Suppressor macrophage treated with lipopolysaccharide for 1 hour (primary cell): ENCODE results near the gene DDX59.

ENCODE experiments used
- DNase-seq, 3 donors: peaks; one replicate each; pipeline ENCODE4 v3.0.0-alpha.2; 2020 to 2022

DDX59 gene

DNA sequence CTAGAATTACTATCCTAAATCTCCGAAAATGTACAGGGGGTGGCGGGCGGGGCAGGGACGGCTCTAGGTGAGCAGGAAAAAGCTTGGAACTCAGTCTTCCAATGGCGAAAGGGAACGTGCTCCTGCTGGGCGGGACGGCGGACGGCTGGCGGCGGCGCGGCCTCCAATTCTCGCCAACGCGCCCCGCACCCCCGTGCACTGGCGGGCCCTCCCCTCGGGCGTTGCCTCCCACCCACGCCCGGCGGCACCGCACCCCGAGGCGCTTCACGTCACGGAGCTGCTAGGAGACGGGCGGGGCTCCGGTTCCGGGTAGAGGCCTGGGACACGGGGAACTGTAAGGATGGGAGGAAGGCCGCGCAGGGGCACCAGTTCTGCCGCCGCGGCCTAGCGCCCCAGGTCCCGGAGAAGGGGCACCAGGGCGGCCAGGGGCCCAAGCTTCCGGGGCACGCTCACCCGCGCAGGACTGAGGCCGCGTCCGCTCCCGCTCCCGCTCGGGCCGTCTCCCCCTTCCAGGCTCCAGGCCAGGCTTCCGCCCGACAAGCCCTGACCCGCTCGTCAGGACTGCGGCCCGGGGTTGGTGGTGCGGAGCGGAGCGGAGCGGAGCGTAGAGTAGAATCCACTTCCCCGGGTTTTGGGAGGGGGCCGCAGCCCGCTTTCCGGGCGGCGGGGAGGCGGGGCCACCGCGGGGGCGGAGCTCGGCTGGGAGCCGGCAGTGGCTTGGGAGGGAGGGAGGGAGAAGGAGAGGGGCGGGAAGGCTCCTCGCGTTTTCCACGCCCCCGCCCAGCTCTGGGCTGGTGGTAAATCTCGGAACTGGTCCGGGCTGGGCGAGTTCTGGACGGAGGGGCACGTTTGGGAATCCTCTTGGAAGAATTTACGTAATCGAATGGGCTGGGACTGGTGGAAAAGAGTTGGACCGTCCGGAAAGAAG, at the start of gene DDX59:
DDX59 (minus strand) TSS at position 594 of the 928 bp plus-strand sequence. CDS start 3,167 bp downstream, outside the sequence.
- peak; percentile 98 to 100 (median 99) for DNase-seq

DNA sequence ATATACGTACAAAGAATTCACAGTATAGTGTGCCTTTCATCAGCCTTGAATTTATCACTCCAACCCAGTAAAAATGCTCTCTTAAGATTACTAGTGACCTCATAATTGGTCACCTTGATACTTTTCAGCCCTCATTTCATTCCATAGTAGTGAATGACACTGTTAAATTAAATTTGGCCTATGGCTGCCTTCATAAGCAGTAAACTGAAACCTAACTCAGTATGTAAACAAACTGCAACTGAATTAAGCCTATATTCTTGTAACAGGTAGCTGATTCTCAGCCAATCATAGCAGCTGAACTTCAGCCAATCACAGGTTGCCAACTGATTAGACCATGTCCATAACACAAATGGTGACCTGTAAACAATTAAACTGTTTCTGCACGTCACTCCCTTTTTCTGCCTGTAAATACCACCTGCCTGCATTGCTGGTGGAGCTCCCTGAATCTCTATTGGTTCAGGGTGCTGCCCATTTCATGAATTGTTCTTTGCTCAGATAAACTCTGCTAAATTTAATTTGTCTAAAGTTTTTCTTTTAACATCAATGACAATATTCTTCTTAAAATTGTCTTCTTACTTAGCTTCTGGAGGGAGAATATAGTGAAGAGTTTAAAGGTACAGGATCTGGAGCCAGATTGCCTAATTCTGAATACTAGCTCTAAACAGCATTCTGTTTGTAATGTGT, 44.9 kb upstream of the DDX59 start:
- no peak for DNase-seq

DNA sequence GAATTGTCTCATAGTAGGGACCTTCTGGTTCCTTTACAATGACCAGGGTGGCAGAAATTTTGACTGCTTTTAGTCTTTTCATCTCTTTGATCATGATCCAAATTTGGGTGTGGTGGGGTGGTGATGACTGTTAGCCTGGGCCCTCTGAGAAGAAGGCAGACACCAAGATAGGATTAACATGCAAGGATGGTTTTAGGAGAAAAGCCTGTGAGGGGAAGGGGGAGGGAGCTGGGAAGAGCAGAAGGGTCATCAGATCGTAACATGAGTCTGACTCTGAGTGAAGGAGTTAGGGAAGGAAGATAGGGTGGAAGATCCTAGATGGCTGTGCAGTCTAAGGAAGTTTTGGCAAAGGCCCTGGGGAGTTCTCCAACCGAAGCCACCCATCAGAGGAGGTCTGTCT, 40.5 kb upstream of the DDX59 start:
- DNase-seq, result no peak

DNA sequence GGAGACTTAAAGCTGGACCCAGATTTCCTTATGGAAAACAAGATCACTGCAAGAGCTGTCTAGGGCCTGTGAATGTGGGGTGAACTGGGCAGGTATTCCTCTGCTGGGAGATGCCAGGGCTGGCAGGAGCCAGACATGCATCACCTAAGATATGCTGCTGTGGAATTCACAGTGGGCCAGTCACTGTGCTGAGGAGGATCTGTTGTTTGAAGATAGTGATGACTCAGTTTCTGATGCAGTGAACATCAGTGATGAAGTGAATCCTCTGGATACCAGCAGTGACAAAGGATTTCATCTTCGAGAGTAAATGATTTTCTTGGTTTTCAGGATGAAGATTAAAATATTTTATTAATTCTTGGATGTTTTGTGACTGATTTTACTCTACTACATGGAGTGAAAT, 39.1 kb upstream of the DDX59 start:
- DNase-seq, result no peak

DNA sequence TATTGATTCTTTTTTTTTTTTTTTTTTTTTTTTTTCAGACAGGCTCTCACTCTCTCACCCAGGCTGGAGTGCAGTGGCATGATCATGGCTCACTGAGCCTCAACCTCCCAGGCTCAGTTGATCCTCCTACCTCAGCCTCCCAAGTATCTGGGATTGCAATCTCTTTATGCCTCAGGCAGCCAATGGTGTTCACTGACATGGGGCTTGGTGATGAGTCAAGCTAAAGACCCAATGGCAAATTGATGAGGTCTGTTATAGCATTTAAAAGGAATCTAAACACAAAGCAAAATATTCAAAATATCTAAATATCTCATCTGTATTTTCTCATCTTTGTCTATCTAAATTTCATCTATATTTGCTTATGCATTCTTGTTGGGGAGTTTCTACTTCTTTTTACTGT, 38.5 kb upstream of the DDX59 start:
- DNase-seq, result no peak

DNA sequence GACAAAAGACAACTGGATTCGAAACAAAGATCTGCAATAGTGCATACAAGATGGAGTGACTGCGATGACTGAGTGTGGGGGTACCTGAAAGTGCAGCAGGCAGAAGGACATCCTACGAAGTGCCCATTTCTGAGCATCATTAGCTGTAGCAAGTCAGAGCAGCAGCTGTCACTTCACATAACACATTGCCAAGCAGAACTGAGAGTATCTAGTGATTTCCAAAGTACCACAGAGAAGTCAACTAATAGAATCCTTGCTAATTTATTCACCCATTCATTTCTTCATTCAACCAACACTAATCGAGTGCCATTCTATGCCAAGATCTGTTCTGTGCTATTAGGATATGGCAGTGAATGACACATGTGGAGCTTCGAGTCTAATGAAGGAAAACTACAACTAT, 37.4 kb upstream of the DDX59 start:
- DNase-seq, result no peak

DNA sequence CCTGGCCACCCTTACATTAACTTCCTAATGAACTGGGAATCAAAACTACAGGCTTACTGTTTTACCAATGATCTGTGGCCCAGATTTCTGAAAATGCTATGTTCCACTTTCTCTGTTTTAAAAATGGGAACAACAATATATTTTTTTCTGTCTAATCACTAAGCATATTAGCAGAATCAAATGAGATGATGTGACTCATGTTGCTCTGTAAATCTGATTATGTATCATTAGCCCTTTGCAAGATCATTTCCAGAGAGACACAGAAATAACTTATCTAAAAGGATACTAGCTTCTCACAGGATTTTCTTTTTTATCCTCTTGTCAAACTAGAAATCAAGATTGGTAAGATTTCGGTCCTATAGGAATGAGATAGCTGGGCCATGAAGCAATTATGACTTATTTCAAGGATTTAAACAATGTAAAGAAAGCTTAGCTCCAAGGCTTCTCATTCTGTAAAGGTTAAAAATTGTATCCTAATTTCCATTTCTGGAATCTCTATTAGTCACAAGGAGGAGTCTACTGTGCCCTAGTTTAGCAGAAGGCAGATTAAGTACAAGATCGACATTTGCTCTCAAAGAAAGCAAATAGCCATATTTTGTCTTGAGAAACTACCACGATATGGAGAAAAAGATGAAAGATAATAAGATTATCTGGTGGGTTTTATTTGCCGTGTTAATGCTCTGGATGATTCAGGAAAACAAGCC, 36.6 kb upstream of the DDX59 start:
- DNase-seq, result no peak

DNA sequence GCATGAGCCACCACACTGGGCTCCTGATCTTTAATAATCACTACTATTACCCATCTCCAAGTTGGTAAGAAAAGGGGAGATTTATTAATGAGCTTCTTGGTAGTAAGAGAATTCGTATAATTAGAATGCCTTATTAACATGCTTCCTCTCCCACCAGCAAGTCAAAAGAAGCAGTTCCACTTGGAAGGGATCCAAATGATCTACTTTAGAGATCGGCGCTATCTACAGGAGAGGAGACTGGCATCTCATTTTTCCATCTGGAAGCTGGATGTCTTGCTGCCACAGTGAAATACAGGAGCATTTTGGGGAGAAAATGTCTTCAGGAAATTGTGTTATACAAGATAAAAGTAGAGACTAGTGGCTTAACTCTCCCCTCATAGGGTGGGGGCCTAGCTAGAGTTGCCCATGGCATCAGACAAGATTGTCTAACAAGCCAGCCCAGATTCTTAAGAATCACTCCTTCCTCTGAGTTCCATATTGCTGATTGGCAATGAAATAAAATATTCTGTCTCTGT, 35.3 kb upstream of the DDX59 start:
- no peak for DNase-seq

DNA sequence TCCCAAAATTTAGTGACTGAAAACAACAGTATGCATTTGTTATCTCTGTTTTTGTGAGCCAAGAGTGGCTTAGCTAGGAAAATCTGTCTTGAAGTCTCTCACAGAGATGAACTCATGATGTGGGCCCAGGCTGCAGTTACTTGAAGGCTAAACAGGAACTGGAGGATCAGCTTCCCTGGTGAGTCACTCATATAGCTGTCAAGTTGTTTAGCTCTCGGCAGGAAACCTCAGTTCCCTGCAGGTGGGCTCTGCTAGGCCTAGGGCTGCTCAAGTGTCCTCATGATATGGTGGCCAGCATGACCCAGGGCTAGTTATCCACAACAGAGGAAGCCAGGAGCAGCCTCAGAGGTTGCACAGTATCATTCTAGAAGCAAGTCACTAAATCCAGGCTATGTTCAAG, 30.2 kb upstream of the DDX59 start:
- DNase-seq, result peak in 2 of 3 donors; percentile 68

DNA sequence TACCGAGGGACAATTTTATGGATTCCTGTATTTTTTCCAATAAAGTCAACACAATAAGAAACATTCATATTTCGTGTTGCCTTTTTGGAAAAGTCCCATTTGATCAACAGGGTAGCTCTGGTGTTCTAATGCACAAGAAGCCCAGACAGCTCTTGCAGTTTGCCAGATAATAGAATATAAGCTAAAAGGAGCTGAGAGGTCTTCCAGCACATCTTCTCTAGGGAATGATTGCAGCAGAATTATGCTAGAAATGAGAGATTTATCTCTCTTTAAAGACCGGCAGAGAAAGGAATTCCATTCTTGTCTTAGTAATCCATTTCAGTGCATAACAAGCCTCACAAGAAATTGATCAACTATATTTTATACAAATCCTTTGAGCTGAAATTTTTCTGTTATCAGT, 25.0 kb upstream of the DDX59 start:
- no peak for DNase-seq

DNA sequence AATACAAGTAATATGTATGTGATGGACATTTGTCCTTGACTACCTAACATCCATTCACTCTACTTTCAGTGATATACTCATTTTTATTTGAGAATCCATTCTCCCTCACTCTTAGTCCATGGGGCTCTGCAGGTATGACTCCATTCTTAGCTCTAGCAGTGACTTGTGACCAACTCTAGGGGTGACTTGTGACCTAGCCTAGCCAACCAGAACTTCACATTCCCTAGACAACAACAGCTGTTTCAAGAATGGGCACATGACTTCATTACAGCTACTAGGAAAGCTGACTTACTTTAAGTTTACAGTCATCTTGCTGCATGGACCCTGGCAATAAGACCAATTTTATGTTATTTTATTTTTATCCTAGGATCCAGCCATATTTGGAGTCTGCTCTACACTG, 23.6 kb upstream of the DDX59 start:
- no peak for DNase-seq

DNA sequence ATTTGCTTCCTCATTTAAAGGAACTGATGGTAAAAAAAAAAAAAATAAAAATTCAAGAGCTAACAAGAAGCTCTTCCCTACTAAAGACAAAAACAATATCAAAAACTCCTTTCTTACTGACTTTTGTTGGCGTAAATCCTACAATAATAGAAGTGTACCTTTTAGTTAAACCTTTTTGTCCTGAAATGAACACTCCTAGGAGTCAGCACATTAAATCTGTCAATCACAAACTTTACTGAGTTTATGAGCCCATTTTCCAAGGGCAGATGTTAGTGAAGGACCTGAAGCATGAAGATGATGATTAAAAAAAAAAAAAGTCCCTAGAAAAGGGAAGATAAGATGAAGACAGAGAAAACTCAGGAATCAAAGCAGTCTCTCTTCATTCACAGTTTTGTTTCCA, 22.6 kb upstream of the DDX59 start:
- no peak for DNase-seq

DNA sequence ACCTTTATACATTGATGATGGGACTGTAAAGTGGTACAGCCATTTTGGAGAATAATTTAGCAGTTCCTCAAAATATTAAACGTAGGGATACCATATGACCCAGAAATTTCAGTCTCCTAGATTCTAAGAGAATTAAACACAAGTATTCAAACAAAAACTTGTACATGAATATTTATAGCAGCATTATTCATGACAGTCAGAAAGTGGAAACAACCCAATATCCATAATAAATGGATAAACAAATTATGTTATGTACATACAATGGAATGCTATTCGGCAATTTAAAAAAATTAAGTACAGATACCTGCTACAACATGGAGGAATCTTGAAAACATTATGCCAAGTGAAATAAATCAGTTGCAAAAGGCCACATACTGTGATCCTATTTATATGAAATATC, 16.9 kb upstream of the DDX59 start:
- DNase-seq, result no peak

DNA sequence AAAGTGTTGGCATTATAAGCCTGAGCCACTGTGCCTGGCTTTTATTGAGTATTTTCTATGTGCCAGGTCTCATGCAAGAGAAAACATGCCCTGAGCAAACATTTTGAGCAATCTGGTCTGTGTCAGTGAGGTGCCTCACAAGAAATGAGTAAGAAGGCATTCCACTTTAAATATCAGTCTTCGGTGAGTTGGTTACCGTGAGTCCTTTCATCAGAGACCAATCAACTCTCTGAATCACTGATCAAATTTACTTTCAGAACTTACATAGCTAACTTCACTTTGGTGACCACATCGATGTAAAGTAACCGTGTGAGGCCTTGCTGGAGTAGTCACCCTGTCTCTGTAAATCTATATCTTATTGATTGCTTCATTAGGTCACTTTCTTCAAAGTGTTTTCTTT, 14.3 kb upstream of the DDX59 start:
- peak in 1 of 3 donors; percentile 7 for DNase-seq

DNA sequence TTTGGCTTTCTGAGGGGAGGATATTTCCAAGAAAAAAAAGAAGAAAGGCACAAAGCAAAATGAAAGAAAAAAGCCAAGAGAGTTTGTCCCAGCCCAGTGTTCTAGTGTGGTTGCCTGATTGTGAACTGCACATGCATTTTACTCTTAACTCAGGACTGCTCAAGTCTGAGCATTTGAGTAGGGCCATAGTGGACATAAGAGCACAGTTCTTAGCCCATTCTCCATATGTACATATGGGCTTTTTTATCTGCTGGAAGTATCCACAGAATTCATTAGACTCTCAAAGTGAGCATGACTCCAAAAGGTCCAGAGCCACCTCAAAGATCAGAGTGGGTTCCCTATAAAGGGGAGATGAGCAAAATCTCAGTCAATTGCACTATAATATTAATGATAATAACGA, 13.6 kb upstream of the DDX59 start:
- DNase-seq, result peak in 1 of 3 donors; percentile 6

DNA sequence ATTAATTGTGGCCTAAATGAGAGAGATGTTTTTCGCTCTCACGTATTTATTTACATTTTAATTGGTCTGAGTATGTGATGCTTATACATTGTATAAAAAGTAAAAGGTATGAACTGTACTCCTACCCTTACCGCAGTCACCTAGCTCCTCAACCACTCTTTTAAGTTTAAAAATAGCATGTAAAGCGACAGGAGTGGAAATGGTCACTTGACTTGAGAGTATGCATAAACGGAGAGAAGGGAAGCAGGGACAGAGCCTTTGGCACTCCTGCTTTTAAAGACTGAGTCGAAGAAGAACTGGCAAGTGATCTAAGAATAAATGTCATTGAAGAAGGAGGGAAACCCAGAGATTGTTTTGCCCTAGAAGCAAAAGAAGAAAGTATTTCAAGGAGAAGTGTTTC, 11.5 kb upstream of the DDX59 start:
- peak in 1 of 3 donors; percentile 4 for DNase-seq

DNA sequence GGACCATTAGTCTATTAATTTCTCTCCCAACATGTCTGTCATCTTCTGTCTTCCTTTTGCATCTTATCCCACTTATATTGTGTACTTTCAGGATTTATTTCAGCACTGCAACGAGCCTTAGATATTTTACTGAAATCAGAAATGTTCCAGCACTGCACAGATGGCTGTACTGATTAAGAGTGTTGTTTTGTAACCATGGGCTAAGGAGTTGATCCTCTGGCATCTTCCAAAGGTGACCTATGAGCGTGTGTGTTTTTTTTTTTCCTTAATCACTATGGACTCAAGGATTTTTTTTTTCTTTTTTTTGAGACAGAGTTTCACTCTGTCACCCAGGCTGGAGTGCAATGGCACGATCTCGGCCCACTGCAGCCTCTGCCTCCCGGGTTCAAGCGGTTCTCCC, 7.1 kb upstream of the DDX59 start:
- DNase-seq, result peak in 1 of 3 donors; percentile 10

DNA sequence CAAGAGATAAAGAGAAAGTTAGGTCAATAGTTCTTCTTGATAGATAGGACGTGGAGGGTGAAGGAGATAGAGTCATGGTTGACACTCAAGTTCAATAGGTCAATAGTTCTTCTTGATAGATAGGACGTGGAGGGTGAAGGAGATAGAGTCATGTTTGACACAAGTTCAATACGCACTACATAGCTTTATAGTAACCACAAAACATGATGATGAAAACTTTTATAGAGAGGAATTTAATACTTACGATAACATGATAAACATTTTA, 5.8 kb upstream of the DDX59 start:
- peak in 1 of 3 donors; percentile 0 for DNase-seq

DNA sequence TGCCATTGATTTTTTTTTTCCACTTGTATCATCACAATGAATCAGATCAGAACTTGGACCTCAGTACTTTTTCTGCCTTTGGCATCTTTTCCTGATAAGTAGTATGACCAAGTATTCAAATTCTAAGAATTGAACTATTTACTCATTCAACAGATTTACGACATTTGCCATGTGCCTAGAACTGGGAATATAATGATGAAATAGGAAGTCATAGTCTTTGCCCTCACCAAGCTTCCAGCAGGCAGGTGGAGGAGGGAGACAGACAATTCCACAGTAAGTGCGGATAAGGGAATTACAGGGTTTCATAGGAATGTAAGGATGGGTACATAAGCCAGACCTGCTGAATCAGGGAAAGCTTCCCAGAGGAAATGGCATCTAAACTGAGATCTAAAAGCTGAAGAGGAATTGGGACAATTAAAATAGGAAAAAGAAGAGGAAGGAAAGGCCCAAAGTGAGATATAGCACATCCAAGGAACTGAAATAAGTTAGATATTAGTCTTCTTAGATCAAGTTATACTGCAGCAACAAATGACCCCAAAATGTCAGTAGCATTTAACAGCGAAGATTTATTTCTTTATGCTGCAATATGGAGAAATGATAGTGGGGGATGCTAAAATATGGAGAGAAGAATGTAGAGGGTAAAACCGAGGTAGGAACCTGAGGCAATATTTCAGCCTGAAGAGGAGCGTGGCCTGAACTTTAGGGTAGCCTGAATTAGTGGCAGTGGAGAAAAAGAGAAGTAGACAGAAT, 5.3 kb upstream of the DDX59 start:
- DNase-seq, result peak in 1 of 3 donors; percentile 24

DNA sequence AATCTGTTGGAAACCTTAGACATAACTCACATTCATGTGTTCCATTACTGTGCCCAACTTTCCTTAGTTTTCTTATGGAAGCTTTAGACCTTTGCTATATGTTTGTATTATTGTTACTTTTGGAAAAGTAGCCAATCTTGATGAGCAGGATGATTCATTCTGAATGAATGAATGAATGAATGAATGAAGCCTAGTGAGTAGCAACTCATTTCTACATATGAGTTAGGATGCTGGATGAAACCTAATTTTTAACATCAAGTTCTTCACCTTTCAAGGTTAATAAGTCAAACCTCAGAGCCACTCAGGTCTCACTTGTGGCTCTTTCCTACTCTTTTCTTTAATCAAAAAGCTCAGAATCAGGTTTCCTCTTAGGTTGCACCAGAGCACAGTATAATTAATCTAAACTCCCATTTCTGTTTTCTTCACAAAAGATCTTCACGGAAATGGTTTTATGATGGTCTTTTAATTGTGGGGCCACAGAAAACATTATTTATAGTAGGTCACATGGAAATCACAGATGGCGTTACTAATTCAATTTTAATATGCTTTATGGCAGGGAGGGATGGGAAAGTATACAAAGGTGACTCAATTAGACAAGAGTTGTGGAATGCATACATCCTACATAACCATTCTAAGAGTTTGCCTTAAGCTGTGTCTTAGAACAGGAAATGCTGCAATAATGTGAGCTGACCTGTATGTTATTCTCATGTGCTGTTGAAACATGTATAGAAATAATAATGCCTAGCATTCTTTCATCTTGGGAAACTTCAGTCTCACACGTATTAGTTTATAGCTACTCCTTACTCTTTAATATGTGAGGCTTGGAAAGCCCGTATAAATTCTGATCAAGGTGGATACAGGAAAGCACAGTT, 4.5 kb upstream of the DDX59 start:
- DNase-seq, result peak in 1 of 3 donors; percentile 16

DNA sequence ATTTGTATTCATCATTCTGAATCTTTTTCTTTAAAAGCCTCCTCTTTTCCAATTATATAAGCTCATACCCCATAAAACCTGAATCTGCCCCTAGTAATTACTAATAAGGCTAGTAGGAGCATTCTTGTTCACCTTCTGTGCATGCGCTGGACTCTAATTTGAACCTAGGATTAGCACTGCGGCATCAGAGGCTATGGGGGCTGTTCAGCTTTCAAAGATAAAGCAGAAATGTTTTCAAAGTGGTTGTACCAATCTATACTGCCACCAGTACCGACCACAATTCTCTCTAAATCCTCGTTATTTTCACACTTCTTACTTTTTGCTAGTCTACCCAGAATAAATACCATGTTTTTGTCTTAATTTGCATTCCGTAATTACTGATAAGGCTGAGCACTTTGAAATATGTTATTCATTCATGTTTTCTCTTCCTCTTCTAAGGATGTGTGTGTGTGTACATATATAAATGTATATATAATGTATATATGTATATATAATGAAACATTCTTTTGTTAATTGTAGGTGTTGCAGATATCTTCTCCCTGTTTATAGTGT, 1.6 kb upstream of the DDX59 start:
- DNase-seq, result no peak
